HG03196 (cell line): ENCODE data around the gene MRPS15.

Source experiments
- ATAC-seq: cut with Tn5 transposase; IDR thresholded peaks from one replicate; pipeline ENCODE4 v1.9.1; 2021; ENCODE audit not compliant: unreplicated experiment

MRPS15 gene

GRCh38 chr1:36464605-36465393 lies 615 bp upstream of the MRPS15 start:
- ATAC-seq, result peak; percentile 23

GRCh38 chr1:36463463-36463802 lies 751 bp downstream of the MRPS15 start:
- no peak for ATAC-seq

- ATAC-seq, result no peak
Measured at GRCh38 chr1:36458910-36459309, 5.3 kb downstream of the MRPS15 start.

- ATAC-seq, result no peak
Measured at GRCh38 chr1:36457691-36458090, 6.5 kb downstream of the MRPS15 start.

- ATAC-seq, result no peak
Measured at GRCh38 chr1:36456391-36456928, 7.7 kb downstream of the MRPS15 start.

GRCh38 chr1:36455386-36455785 lies 8.8 kb downstream of the MRPS15 start:
- ATAC-seq, result no peak

GRCh38 chr1:36453600-36454388 lies 10.4 kb downstream of the MRPS15 start:
- ATAC-seq, result no peak

- no peak for ATAC-seq
Measured at GRCh38 chr1:36453051-36453450, 11.1 kb downstream of the MRPS15 start.

GRCh38 chr1:36450919-36451305 lies 13.3 kb downstream of the MRPS15 start:
- no peak for ATAC-seq

- peak; percentile 94 for ATAC-seq
Measured at GRCh38 chr1:36450270-36450918, 13.8 kb downstream of the MRPS15 start, which contains the start of gene OSCP1. OSCP1 (minus strand) TSS chr1:36450451; CDS start chr1:36450369, 82 bp downstream.

GRCh38 chr1:36448530-36449056 lies 15.6 kb downstream of the MRPS15 start:
- no peak for ATAC-seq

- no peak for ATAC-seq
Measured at GRCh38 chr1:36447450-36447849, 16.7 kb downstream of the MRPS15 start.

- ATAC-seq, result no peak
Measured at GRCh38 chr1:36446746-36447145, 17.4 kb downstream of the MRPS15 start.

- ATAC-seq, result no peak
Measured at GRCh38 chr1:36446271-36446670, 17.9 kb downstream of the MRPS15 start.

GRCh38 chr1:36443297-36443696 lies 20.9 kb downstream of the MRPS15 start:
- no peak for ATAC-seq

GRCh38 chr1:36442337-36442736 lies 21.8 kb downstream of the MRPS15 start:
- no peak for ATAC-seq

GRCh38 chr1:36440646-36441045 lies 23.5 kb downstream of the MRPS15 start:
- ATAC-seq, result no peak

- no peak for ATAC-seq
Measured at GRCh38 chr1:36440044-36440443, 24.1 kb downstream of the MRPS15 start.

- no peak for ATAC-seq
Measured at GRCh38 chr1:36438715-36439114, 25.5 kb downstream of the MRPS15 start.

- ATAC-seq, result no peak
Measured at GRCh38 chr1:36436821-36437220, 27.4 kb downstream of the MRPS15 start.

GRCh38 chr1:36433102-36433501 lies 31.1 kb downstream of the MRPS15 start:
- ATAC-seq, result no peak
